Small intestine (tissue), 7 donors: ENCODE data around the gene RIMBP2. TPM values are rescaled to one million over a fixed set of nuclear protein-coding genes. Genes with fewer than 3 reads are reported as not detected.

Experiments used
- DNase-seq, 2 donors: peaks; one replicate each; pipeline versions ENCODE4 v3.0.0 to v3.0.0-alpha.2; 2013
- FAIRE-seq: peaks from 2 replicates; lab custom pipeline; 2012; peaks lifted over from hg19 to GRCh38; lab: Jason Lieb, UNC
- H3K27ac ChIP-seq, 3 donors: one replicate each; pipeline ENCODE4 v1.5.1; 2013; ENCODE audit warnings: low read length in 2 of 3, mild to moderate bottlenecking in 2 of 3, control low read depth in 1 of 3, inconsistent platforms in 1 of 3, low read depth in 1 of 3, moderate library complexity in 1 of 3
- H3K27me3 ChIP-seq, 3 donors: one replicate each; pipeline ENCODE4 v1.6.1; 2013; ENCODE audit warnings: low read length in 3 of 3, inconsistent platforms in 1 of 3; ENCODE audit not compliant: control insufficient read depth in 3 of 3, insufficient read depth in 3 of 3
- H3K36me3 ChIP-seq, 3 donors: one replicate each; pipeline ENCODE4 v1.6.1; 2013; ENCODE audit warnings: low read length in 3 of 3, inconsistent platforms in 1 of 3, low read depth in 1 of 3, mild to moderate bottlenecking in 1 of 3, moderate library complexity in 1 of 3; ENCODE audit not compliant: control insufficient read depth in 3 of 3, insufficient read depth in 2 of 3
- H3K4me1 ChIP-seq, 3 donors: one replicate each; pipeline ENCODE4 v1.6.1; 2013; ENCODE audit warnings: low read length in 2 of 3, inconsistent platforms in 1 of 3, low read depth in 1 of 3, mild to moderate bottlenecking in 1 of 3, moderate library complexity in 1 of 3; ENCODE audit not compliant: control insufficient read depth in 3 of 3, insufficient read depth in 2 of 3
- H3K4me3 ChIP-seq, 3 donors: one replicate each; pipeline ENCODE4 v1.5.1; 2013; ENCODE audit warnings: low read length in 3 of 3, control low read depth in 1 of 3, inconsistent platforms in 1 of 3, low read depth in 1 of 3, mild to moderate bottlenecking in 1 of 3, moderate library complexity in 1 of 3
- H3K9me3 ChIP-seq, 2 donors: one replicate each; pipeline ENCODE4 v1.6.1; 2013; ENCODE audit warnings: low read depth in 1 of 2, low read length in 1 of 2; ENCODE audit not compliant: control insufficient read depth in 2 of 2, insufficient read depth in 1 of 2
- whole genome bisulfite sequencing, 3 donors: extraction: QIAGEN DNeasy Blood & Tissue Kit; methylation state at CpG; one replicate each; pipeline ENCODE4 v1.1.7; 2013; 5-methylcytosine and 5-hydroxymethylcytosine counted together
- polyA plus RNA-seq, 4 donors: library from polyadenylated mRNA; stranded (reverse) in 3 of 4; unstranded in 1 of 4; fragments of 200-250 nt in 3 of 4; fragments of 120-200 nt in 1 of 4; gene quantifications; one replicate each; pipeline versions ENCODE4 v1.2.1 to v1.2.3, GENCODE V29; 2013
- donor health status: healthy with polysubstance abuse.
- donor health status: control.
- donor health status: control.
- donor health status: Bipolar disorder and iron deficiency.
- donor health status: healthy.

The RIMBP2 gene
- polyA plus RNA-seq, 4 donors: 0.22 to 12.2 (median 2.3) TPM

DNA sequence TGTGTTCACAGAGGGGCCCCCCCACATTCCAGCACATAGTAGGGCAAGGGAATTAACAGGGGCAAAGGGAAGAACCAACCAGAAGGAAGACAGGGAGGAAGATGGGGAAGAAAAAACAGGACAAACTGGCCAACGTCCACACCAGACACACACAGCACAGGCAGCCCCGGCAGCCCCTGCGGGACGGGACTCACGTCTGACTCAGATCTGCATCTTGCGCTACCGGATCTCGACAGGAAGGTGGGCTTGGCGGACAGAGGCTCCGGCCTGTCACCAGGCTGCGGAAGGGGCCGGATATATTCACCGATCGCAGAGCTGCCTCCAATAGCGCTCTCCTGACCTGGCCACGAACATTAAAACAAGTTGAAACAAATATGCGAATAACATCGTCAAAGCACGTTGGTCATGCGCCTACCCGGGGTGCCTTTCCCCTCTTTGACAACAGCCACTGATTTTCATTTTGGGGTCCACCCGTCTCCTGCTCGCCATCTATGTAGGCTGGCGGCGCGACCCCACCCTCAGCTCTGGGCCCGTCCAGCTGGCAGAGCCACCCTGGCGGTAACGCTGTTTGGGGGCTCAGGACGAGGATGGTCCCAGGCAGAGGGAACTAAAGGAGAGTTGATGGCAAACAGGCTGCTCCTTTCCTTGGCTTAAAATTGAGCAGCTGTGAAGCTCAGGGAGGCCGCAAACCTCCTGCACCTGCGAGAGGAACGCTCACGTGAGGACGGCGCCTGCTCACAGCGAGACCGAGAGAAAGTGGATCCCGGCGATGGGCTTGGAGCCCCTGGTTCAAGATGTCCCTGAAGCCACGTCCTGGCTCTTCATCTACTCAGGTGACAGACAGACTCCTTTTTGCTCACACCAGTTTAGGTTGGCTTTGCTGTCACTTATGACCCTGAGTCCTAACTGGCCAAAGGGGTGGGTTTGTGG is 264.8 kb downstream of the RIMBP2 start:
- no peak for DNase-seq
- no peak for FAIRE-seq
- no peaks in the 10 kb centered on the region for H3K9me3 ChIP-seq
- H3K4me3 ChIP-seq: no peak overlapping the region
- no peaks in the 10 kb centered on the region for H3K36me3 ChIP-seq
- WGBS, 3 donors: 88 to 90% (median 90%) methylated on average over 41 of the region's 41 CpGs
- no peak overlapping the region for H3K27ac ChIP-seq
- no peaks in the 10 kb centered on the region for H3K27me3 ChIP-seq
- H3K4me1 ChIP-seq: no peaks in the 10 kb centered on the region

DNA sequence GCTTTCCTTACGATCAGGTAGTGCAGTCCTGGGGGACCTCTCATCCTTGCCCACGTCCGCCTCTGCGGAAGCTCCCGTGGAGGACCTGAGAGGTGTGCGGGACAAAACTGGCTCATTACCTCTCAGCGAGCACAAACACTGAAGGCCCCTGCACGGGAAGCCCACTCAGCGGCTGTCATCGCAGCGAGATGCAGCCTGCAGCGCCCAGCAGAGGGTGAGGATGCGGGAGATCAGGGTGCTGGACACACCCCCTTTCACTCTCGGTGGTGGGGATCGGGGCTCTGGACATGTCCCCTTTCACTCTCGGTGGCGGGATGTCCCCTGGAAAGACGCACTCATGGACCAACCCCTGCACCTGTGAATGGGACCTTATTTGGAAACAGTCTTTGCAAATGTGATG is 266.8 kb downstream of the RIMBP2 start:
- no peak overlapping the region for H3K27ac ChIP-seq
- WGBS, 3 donors: 78 to 89% (median 78%) methylated on average over 18 of the region's 18 CpGs
- no peaks in the 10 kb centered on the region for H3K27me3 ChIP-seq
- H3K9me3 ChIP-seq: no peaks in the 10 kb centered on the region
- no peaks in the 10 kb centered on the region for H3K36me3 ChIP-seq
- no peaks in the 10 kb centered on the region for H3K4me1 ChIP-seq
- FAIRE-seq (no peak), DNase-seq (no peak)
- no peak overlapping the region for H3K4me3 ChIP-seq

DNA sequence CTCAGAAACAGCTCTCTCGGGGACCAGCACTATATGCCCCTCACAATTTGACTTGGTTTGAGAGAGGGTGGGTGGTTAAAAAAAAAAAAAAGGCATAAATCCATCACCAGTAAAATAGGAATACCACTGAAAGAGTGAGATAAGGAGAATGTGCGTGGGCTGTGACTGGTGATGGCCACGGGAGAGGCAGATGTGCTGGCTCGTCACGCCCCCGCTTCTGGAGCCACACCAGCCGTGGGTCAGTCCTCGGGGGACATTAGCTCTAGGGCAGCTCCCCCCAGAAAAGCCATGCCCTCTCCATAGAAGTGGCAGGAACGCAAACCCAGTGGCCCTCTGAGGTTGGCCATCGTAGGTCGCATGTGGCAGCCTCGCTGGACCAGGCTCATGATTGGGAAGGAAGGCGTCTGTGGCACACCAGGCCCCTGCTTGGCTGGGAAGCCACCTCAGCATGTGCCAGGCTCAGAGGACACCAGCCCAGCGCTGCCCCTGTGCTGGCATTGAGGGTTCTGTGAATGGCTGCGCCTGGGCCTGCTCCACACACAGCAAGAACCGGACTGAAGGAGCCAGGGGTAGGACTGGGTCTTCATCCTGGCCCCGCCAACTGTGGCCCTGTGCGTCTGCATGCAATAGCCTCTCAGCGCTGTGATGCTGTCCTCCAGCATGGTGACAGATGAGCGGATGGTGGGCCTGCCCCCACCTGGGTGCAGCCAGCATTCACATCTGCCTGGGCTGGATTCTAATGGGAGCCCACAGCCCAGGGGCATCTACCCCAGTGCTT is 267.9 kb downstream of the RIMBP2 start:
- H3K27ac ChIP-seq: no peak overlapping the region
- no peak overlapping the region for H3K4me3 ChIP-seq
- no peaks in the 10 kb centered on the region for H3K27me3 ChIP-seq
- 87 to 89% (median 88%) methylated on average over 20 of the region's 20 CpGs for WGBS, 3 donors
- H3K36me3 ChIP-seq: no peaks in the 10 kb centered on the region
- H3K9me3 ChIP-seq: no peaks in the 10 kb centered on the region
- H3K4me1 ChIP-seq: no peaks in the 10 kb centered on the region
- DNase-seq (no peak), FAIRE-seq (no peak)

DNA sequence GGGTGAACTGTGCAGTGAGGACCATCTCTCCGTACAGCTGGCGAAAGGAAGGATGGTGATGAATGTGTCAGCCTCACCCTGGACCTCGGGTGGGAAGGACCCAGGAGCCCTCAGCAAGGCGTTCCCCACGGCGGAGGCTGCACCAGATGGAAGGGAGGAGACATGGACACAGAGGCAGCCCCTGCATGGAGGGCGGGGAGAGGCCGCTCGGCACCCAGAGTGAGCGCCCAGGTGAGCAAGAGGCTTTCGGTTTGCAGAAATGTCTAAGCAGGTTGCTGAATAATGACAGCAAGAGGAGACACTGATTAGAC is 268.5 kb downstream of the RIMBP2 start:
- Histone ChIP-seq H3K36me3 (no peaks in the 10 kb centered on the region), H3K9me3 (no peaks in the 10 kb centered on the region), H3K4me1 (no peaks in the 10 kb centered on the region), H3K4me3 (no peak overlapping the region), H3K27ac (no peak overlapping the region), H3K27me3 (no peaks in the 10 kb centered on the region)
- WGBS, 3 donors: 88 to 91% (median 90%) methylated on average over 11 of the region's 11 CpGs
- FAIRE-seq: no peak
- DNase-seq: no peak

DNA sequence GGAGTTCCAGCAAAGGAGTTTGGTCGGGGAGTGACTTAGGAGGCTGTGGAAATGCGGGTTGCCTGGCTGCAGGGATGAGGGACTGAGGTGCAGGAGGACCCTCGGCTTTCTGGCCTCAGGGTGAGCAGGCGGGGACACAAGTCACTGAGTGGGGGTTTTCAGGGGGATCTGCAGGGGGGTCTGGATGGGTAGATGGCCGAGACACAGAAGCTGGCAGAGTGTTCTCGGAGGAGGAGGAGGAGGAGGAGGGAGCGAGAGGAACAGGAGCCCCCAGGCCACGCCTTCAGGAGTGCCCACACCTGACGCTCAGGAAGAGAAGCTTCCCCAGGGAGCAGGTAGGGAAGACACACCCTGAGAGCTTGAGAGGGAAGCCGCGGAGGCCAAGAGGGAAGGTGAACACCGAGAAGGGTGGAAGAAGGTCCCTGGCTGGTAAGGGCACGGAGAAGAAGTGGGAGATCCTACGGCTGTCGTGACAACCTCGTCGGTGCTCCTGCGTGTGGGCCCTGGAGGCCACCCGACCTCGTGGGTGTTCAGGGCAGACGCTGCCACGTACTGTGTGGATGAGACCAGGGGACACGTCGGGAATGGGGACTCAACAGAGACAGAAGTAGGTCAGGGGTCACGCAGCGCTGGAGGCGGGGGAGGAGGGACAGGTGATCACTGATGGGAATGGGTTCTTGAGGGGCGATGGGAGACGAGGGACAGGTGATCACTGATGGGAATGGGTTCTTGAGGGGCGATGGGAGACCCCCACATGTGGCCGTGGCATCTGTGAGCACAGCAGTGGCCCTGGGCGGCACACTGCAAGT is 269.0 kb downstream of the RIMBP2 start:
- no peak overlapping the region for H3K4me3 ChIP-seq
- no peaks in the 10 kb centered on the region for H3K36me3 ChIP-seq
- H3K4me1 ChIP-seq: no peaks in the 10 kb centered on the region
- no peaks in the 10 kb centered on the region for H3K9me3 ChIP-seq
- no peaks in the 10 kb centered on the region for H3K27me3 ChIP-seq
- H3K27ac ChIP-seq: no peak overlapping the region
- DNase-seq (no peak), FAIRE-seq (no peak)
- WGBS, 3 donors: 80 to 83% (median 81%) methylated on average over 31 to 32 of the region's 32 CpGs

DNA sequence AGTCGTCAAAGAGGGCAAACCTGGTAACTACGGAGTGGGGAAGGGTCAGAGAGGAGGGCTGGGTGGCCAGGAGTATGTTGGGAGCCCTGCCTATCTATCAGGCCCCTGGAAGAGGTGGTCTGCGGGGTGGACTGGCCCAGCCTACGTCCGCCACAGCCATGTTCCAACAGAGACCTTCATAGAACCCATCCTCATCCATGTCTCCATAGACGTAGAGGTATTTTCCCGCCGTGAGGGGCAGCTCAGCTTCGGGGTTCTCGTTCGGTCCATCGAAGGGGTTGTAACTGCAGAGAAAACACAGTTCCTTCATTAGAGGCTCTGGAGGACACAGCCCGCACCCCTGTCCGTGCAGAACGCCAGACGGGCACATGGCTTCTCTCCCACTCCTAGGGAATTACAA is 271.1 kb downstream of the RIMBP2 start:
- peaks cover 0 to 6% of the 10 kb centered on the region in 2 donors for H3K9me3 ChIP-seq
- no peak for DNase-seq
- no peak overlapping the region for H3K4me3 ChIP-seq
- no peaks in the 10 kb centered on the region for H3K27me3 ChIP-seq
- FAIRE-seq: no peak
- no peak overlapping the region for H3K27ac ChIP-seq
- no peaks in the 10 kb centered on the region for H3K36me3 ChIP-seq
- 88 to 90% (median 89%) methylated on average over 16 of the region's 16 CpGs for WGBS, 3 donors
- no peaks in the 10 kb centered on the region for H3K4me1 ChIP-seq

DNA sequence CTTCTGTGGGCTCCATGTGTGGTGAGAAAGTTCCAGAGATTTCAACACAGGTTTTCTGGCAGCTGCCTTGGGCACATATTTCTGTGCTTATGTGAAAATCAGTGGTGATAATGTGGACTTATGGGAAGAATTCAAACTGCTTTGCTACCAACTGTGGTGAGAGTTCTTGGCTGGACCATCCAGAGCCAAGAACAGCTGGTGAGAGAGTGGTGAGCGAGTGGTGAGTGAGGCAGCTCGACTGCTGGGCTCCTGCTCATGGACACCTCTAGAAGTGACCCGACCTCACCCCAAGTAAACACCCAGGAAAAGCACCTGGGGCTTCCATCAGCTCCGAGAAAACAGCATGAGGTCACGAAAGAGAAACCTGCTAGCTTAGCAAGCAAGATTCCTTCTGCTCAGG is 272.0 kb downstream of the RIMBP2 start:
- WGBS, 3 donors: 44 to 59% (median 55%) methylated on average over 5 of the region's 5 CpGs
- Histone ChIP-seq H3K4me3 (no peak overlapping the region), H3K9me3 (peaks cover 0 to 9% of the 10 kb centered on the region in 2 donors), H3K36me3 (no peaks in the 10 kb centered on the region), H3K4me1 (no peaks in the 10 kb centered on the region), H3K27me3 (no peaks in the 10 kb centered on the region), H3K27ac (no peak overlapping the region)
- no peak for FAIRE-seq
- DNase-seq: no peak
